Measurements from ENCODE around the gene NR1I3. TPM values are rescaled to one million over a fixed set of nuclear protein-coding genes. Genes with fewer than 3 reads are reported as not detected.

The NR1I3 gene
- total RNA-seq, 4 donors from 2014 or later, result not detected

DNA sequence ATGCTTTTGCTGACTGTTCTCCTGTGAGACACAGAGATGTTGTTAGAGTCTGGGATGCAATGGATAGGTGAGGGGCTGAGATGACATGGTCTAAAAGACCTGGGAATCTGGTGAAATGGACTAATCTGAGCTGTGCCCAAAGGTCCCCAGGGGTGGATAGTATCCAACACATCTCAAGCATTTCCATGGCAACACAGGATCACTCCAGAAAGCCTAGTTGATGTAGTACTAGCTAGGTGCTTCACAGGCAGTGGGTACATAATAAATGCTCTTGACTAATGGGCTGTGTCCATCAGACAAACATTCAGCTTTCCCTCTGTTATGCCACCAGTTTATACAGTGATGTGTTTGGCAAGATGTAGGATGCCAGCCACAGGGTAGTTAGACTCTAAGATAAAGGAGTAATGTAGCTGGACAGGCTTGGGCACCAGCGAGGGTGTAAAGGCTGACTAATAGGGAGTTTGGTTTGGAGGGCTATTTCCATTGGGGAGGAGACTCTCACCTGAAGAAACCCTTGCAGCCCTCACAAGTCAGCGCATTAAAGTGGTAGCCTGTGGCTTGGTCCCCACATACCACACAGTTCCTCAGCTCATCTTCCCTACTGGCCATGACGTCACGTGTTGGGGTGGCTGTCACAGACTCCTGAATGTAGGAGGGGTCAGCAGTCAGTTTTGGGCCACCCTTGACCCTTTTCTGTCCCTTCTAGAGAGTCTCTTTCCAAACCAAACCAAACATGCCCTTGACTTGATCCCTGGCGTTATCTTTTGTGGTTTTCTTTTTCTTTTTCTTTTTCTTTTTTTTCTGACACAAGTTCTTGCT is 1.8 kb downstream of the NR1I3 start:
- in situ Hi-C loops (cut with MboI; ENCODE audit: low pct_ligation_motif_present in 1 of 4, low pct_unique_long_range_greater_than_20kb in 1 of 4, low sequenced_read_pairs in 3 of 4), result loop anchor here in 1 of 4 donors (10.0 kb wide), 1 partner anchor 139 kb away; no protein-coding TSS in a partner anchor
- TF ChIP-seq POLR2AphosphoS5 (IDR thresholded peaks at IDR 0.05) (no peak), POLR2A (IDR thresholded peaks at IDR 0.05) (no peak), EP300 (IDR thresholded peaks at IDR 0.05; ENCODE audit: low read depth) (no peak)
- TF ChIP-seq, protein P1, sequence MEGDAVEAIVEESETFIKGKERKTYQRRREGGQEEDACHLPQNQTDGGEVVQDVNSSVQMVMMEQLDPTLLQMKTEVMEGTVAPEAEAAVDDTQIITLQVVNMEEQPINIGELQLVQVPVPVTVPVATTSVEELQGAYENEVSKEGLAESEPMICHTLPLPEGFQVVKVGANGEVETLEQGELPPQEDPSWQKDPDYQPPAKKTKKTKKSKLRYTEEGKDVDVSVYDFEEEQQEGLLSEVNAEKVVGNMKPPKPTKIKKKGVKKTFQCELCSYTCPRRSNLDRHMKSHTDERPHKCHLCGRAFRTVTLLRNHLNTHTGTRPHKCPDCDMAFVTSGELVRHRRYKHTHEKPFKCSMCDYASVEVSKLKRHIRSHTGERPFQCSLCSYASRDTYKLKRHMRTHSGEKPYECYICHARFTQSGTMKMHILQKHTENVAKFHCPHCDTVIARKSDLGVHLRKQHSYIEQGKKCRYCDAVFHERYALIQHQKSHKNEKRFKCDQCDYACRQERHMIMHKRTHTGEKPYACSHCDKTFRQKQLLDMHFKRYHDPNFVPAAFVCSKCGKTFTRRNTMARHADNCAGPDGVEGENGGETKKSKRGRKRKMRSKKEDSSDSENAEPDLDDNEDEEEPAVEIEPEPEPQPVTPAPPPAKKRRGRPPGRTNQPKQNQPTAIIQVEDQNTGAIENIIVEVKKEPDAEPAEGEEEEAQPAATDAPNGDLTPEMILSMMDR (IDR thresholded peaks at IDR 0.05), result no peak
- WGBS, 2 donors (ENCODE audit: low coverage in 1 of 2), result 33 to 72% methylated on average over 1 to 5 of the region's 5 CpGs
- Histone ChIP-seq H3K27me3 (no peaks in the 10 kb centered on the region), H3K9me3 (no peaks in the 10 kb centered on the region), H3K27ac (no peak overlapping the region), H3K4me3 (no peak overlapping the region), H3K4me1 (no peaks in the 10 kb centered on the region), H3K36me3 (no peaks in the 10 kb centered on the region)
- DNase-seq, result no peak
- intact Hi-C loops (cut with DNase I; ENCODE audit: low total_unique reads), result no loop called here

DNA sequence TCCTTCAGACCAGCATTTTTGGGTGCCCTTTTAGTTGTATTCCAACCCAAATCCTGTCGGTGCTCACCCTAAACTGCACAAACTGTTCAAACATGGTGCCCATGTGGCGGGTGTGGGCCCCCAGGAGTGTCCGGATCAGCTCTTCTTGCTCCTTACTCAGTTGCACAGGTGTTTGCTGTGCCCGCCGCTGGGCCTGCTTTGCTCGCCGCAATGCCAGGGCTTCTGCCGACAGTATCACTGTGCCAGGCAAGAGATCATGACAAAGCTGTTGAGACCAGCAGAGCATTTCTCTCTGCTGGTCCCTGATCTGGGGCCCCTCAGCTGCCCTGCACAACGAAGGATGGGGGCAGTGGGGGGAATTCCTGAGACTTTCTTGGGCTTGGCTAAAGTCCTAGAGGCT is 4.9 kb downstream of the NR1I3 start:
- in situ Hi-C loops (cut with MboI; ENCODE audit: low pct_ligation_motif_present in 1 of 4, low pct_unique_long_range_greater_than_20kb in 1 of 4, low sequenced_read_pairs in 3 of 4) (loop anchor here in 1 of 4 donors (10.0 kb wide), 1 partner anchor 142 kb away; no protein-coding TSS in a partner anchor), intact Hi-C loops (cut with DNase I; ENCODE audit: low total_unique reads) (no loop called here)
- Histone ChIP-seq H3K4me3 (no peak overlapping the region), H3K27me3 (no peaks in the 10 kb centered on the region), H3K4me1 (no peaks in the 10 kb centered on the region), H3K36me3 (peaks cover 0 to 11% (median 4%) of the 10 kb centered on the region in 4 donors), H3K27ac (no peak overlapping the region), H3K9me3 (no peaks in the 10 kb centered on the region)
- DNase-seq, result no peak
- 84% methylated on average over 9 of the region's 9 CpGs; no CpG with 5 or more reads in 1 of the 2 donors for WGBS, 2 donors (ENCODE audit: low coverage in 1 of 2)
- TF ChIP-seq, protein P1 (IDR thresholded peaks at IDR 0.05), result no peak
- TF ChIP-seq POLR2A (IDR thresholded peaks at IDR 0.05) (no peak), EP300 (IDR thresholded peaks at IDR 0.05; ENCODE audit: low read depth) (no peak), POLR2AphosphoS5 (IDR thresholded peaks at IDR 0.05) (no peak)

DNA sequence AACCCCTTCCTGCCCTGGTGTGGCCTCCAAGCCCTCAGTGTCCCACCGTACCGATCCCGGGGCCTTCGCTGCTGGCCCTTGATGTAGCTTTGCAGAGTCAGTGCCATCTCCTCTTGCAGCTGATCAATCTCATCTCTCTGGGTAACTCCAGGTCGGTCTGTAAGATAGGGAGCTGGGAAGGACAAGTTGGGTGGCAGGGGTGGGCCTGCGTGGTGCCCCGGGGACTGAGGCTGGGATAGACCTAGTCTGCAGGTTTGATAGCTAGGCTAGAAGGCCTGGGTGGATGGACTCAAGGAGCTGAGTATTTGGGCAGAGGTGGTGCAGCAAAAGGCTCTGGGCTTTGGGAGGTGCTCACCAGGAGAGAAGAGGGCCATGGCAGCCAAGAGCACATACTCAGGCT is 7.2 kb downstream of the NR1I3 start:
- no peak for TF ChIP-seq EP300 (IDR thresholded peaks at IDR 0.05; ENCODE audit: low read depth)
- TF ChIP-seq, protein P1 (IDR thresholded peaks at IDR 0.05), result no peak
- no peak for TF ChIP-seq POLR2AphosphoS5 (IDR thresholded peaks at IDR 0.05)
- no peak for TF ChIP-seq POLR2A (IDR thresholded peaks at IDR 0.05)
- in situ Hi-C loops (cut with MboI; ENCODE audit: low pct_ligation_motif_present in 1 of 4, low pct_unique_long_range_greater_than_20kb in 1 of 4, low sequenced_read_pairs in 3 of 4), result loop anchor here in 1 of 4 donors (10.0 kb wide), 1 partner anchor 144 kb away; no protein-coding TSS in a partner anchor
- Histone ChIP-seq H3K36me3 (peaks cover 0 to 11% (median 4%) of the 10 kb centered on the region in 4 donors), H3K27ac (no peak overlapping the region), H3K4me3 (no peak overlapping the region), H3K9me3 (no peaks in the 10 kb centered on the region), H3K27me3 (no peaks in the 10 kb centered on the region), H3K4me1 (peaks cover 11 to 17% (median 17%) of the 10 kb centered on the region in 4 donors)
- intact Hi-C loops (cut with DNase I; ENCODE audit: low total_unique reads), result no loop called here
- 98% methylated on average over 7 of the region's 7 CpGs; no CpG with 5 or more reads in 1 of the 2 donors for WGBS, 2 donors (ENCODE audit: low coverage in 1 of 2)
- DNase-seq, result no peak

DNA sequence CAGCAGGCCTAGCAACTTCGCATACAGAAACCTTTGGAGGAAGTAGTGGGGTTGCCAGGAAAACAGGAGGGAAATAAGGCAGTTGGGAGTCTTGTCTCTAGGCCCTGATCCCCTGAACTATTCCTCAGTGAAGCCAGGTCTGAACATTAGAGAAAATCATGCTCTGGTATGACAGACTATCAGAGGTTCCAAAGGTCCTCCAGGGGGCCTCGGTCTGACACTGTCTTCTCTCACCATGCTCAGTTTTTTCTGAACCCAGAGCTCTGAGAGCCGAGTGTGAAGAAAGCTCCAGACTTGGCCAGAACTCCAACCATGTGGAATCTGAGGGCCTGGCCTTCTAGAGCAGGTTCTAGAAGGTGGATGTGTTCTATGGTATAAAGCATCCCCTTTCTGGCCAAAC is 8.1 kb downstream of the NR1I3 start:
- no peaks in the 10 kb centered on the region for H3K9me3 ChIP-seq
- WGBS, 2 donors (ENCODE audit: low coverage in 1 of 2), result 57 to 60% methylated on average over 1 to 3 of the region's 3 CpGs
- peaks cover 14 to 23% (median 20%) of the 10 kb centered on the region in 4 donors for H3K4me1 ChIP-seq
- H3K27ac ChIP-seq, result no peak overlapping the region
- peaks cover 0 to 11% (median 4%) of the 10 kb centered on the region in 4 donors for H3K36me3 ChIP-seq
- intact Hi-C loops (cut with DNase I; ENCODE audit: low total_unique reads), result no loop called here
- no peak for DNase-seq
- TF ChIP-seq POLR2A (IDR thresholded peaks at IDR 0.05) (no peak), EP300 (IDR thresholded peaks at IDR 0.05; ENCODE audit: low read depth) (no peak), POLR2AphosphoS5 (IDR thresholded peaks at IDR 0.05) (no peak)
- TF ChIP-seq, protein P1 (IDR thresholded peaks at IDR 0.05), result no peak
- H3K4me3 ChIP-seq, result no peak overlapping the region
- H3K27me3 ChIP-seq, result no peaks in the 10 kb centered on the region
- in situ Hi-C loops (cut with MboI; ENCODE audit: low pct_ligation_motif_present in 1 of 4, low pct_unique_long_range_greater_than_20kb in 1 of 4, low sequenced_read_pairs in 3 of 4), result loop anchor here in 3 of 4 donors (10.0 kb wide), 2 partner anchors 145 to 155 kb away; no protein-coding TSS in a partner anchor
